Stimulated activated CD4-positive, alpha-beta T cell treated with anti-CD3 and anti-CD28 coated beads, Interleukin-15, amount 100 ng/mL, for 48 hours (primary cell): ENCODE results near the gene MEA1.

Experiments used
- DNase-seq, 2 donors: peaks; one replicate each; pipeline ENCODE4 v3.0.0-alpha.2; 2020; ENCODE audit warnings: low read depth in 2 of 2

Gene MEA1

DNA sequence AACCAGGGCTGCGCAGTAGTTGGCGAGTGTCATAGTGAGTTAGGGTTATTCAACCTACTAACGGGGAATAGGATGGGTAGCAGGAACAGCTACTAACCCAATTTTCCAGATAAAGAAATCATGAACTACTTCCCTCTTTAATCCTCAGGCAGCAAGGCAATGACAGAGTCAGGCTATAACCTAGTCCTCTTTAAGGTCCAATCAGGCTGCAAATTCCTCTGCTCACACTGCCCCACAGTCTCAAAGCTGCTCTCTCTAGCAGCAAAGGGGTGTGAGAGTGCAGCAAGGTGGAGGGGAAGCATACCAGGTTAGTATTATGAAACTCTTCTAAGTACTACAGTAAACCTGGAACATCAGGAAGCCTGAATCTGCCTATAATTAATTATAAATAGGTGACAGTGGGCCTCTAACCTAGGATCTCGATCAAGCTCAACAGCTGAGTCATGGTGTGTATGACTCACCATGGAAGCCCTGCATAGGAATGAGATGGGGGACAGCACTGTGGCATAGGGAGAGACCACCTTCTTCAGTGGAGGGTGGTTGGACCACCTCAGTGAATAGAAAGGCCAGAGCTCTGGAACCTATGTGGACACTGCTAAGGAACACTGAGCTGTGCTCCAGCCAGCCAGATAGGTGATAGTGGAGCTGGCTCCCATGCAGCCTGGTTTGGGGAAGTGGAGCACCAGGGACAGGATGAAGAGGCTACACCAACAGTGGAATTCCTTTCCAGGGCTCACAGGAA, 42.7 kb downstream of the MEA1 start:
- no peak for DNase-seq

GRCh38 chr6:42969934-42970333, 43.8 kb downstream of the MEA1 start:
- no peak for DNase-seq

DNA sequence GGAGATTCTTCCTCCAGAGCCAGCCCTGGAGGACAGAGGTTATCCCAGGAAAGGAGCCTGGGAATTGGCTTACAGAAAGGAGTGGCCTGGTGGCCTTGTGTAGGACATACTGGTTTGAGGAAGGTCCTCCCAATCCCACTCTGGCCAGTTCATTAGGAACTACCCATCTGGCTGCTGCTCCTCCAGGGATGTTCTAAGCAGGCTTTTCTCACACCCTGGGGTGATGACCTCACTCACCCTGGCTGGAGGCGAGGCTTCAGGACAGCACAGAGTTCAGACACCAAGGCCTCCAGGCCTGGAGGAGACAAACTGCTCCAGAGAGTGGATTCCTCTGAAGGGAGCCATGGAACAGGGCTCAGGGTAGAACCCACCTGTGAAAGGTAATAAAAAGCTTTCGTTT, 44.3 kb downstream of the MEA1 start:
- DNase-seq, result no peak

DNA sequence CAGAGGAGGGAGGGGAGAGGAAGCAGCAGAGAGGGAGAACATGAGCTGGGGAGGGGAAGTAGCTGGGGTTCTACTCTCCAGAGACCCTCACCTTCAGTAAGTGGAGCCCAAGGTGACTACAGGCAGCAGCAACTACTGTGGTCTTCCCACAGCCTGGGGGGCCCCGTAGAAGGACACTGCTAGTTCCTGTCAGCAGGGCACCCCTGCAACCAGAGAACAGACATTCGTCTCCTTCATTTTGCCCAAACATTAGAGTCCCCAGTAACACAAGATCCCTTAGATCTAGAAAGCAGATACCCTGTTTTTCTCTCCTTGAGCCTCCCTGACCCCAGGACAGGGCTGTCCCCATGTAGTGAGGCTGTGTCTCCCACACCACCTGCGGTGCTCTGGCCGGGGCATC, 45.0 kb downstream of the MEA1 start:
- DNase-seq, result no peak

DNA sequence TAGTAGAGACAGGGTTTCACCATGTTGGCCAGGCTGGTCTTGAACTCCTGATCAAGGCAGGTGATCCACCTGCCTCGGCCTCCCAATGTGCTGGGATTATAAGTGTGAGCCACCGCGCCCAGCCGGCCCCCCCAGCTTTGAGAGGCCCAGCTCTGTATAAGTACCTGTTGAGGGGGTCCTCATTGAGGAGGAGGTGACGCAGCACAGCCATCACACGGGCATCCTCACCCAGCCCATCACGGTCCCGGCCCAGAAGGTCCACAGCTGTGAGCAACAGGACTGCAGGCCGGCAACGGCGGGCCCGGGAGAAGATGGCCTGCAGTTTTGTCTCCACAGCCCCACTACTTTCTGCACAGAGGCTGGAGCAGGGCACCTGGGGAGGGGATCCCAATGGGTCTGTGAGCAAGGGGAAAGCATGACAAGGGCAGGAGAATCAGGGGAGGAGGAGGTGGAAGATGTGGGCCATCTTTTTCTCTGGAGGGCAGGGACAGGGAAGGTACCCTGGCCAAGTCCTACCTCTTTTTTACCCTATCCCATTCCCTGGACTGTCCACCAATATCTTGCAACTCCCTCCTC, 45.5 kb downstream of the MEA1 start:
- no peak for DNase-seq

- no peak for DNase-seq
Observed at GRCh38 chr6:42967228-42967627, 46.5 kb downstream of the MEA1 start.

GRCh38 chr6:42966571-42966970, 47.2 kb downstream of the MEA1 start:
- DNase-seq, result no peak

- peak in 1 of 2 donors; percentile 19 for DNase-seq
Observed at GRCh38 chr6:42963855-42964605, 49.7 kb downstream of the MEA1 start.

- DNase-seq, result no peak
Observed at GRCh38 chr6:42963179-42963854, 50.4 kb downstream of the MEA1 start.

GRCh38 chr6:42962502-42963178, 51.1 kb downstream of the MEA1 start:
- no peak for DNase-seq

- no peak for DNase-seq
Observed at GRCh38 chr6:42962096-42962495, 51.6 kb downstream of the MEA1 start.
